Calu3 (cell line): ENCODE measurements around the gene IFIT1B. TPM values are rescaled to one million over a fixed set of nuclear protein-coding genes. Genes with fewer than 3 reads are reported as not detected.

Source experiments
- BruUV-seq: library from RNA; stranded (reverse); fragments of 400-500 nt; replicated peaks from 2 replicates; lab custom pipeline; 2021; lab: Mats Ljungman, UMichigan
- CTCF ChIA-PET: fragments of 300-600 bp; sonication (Branson Sonifier 250); formaldehyde crosslinking; loops from one replicate; lab custom pipeline; 2022; ENCODE audit warnings: antibody characterized with exemption; lab: Charles Lee
- DNase-seq: peaks from one replicate; pipeline ENCODE4 v3.0.0; 2022
- H3K27ac Mint-ChIP-seq: one replicate; pipeline ENCODE4 v1.8.0; 2022; ENCODE audit warnings: mixed read lengths; ENCODE audit not compliant: unreplicated experiment
- H3K27me3 Mint-ChIP-seq: one replicate; pipeline ENCODE4 v1.8.0; 2022; ENCODE audit warnings: mixed read lengths; ENCODE audit not compliant: unreplicated experiment
- H3K36me3 Mint-ChIP-seq: one replicate; pipeline ENCODE4 v1.8.0; 2022; ENCODE audit warnings: mild to moderate bottlenecking, moderate library complexity, mixed read lengths; ENCODE audit not compliant: insufficient read depth, unreplicated experiment
- H3K4me1 Mint-ChIP-seq: one replicate; pipeline ENCODE4 v1.8.0; 2022; ENCODE audit warnings: mild to moderate bottlenecking, low read depth, mixed read lengths; ENCODE audit not compliant: unreplicated experiment
- H3K4me3 Mint-ChIP-seq: one replicate; pipeline ENCODE4 v1.8.0; 2022; ENCODE audit warnings: mild to moderate bottlenecking, low read depth, moderate library complexity, mixed read lengths; ENCODE audit not compliant: unreplicated experiment
- H3K9me3 Mint-ChIP-seq: one replicate; pipeline ENCODE4 v1.8.0; 2022; ENCODE audit warnings: low read depth, mixed read lengths; ENCODE audit not compliant: unreplicated experiment
- intact Hi-C: fragments of 100-400 bp; cut with micrococcal nuclease; formaldehyde crosslinking; loops from one replicate; pipeline ENCODE4 v1.10.0; 2022; ENCODE audit not compliant: unreplicated experiment
- total RNA-seq: library from RNA; stranded (reverse); gene quantifications from 2 replicates; pipeline ENCODE4 v1.2.3, GENCODE V29; 2022
- TF ChIP-seq, protein P1 (sequence below): fragments of 200-600 bp; IDR thresholded peaks from one replicate; pipeline ENCODE4 v1.8.0; 2022; ENCODE audit warnings: antibody characterized with exemption; ENCODE audit not compliant: unreplicated experiment

IFIT1B gene
- total RNA-seq, 1 experiment from 2014 or later, result not detected

DNA sequence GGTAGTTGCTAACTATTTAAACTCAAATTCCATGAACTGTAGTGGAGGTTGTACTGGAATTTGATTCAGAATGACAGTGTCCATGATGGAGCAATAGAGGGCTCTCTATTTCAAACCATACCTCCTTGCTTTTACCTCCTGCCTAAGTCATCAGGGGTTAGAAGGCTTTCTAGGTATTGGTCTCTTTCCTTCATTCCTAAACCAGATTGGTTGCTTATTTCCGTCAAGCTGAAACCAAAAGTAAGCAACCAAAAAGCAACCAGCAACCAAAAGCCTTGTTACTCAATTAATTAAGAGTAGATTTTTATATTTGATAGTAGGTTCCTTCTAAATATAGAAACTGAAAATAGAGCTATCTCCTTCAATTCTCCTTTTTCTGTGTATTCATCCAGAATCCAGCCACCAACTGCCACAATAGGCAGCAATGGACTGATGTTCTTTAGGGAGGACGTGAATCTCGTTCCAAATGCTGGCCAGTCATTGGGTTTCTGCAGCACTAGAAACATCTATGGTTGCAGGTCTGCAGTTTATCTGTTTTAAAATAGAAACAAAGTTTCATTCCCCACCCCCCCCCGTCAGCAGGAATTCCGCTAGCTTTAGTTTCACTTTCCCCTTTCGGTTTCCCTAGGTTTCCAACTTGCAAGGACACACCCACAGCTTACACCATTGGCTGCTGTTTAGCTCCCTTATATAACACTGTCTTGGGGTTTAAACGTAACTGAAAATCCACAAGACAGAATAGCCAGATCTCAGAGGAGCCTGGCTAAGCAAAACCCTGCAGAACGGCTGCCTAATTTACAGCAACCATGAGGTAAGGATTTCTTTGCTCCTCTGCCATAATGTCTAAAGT is 14.3 kb downstream of the IFIT1B start, which contains the start of gene IFIT1:
Gene IFIT1, plus strand, starts transcription at position 717 of the 850 bp plus-strand sequence. Its CDS starts 90 bp downstream, at position 807.
- Mint-ChIP-seq H3K27me3 (no peaks in the 10 kb centered on the region), H3K4me3 (peak within 1 kb of the TSS; percentile 70), H3K36me3 (peaks cover 15% of the 10 kb centered on the region), H3K27ac (peak within 1 kb of the TSS; percentile 47), H3K4me1 (no peaks in the 10 kb centered on the region), H3K9me3 (no peaks in the 10 kb centered on the region)
- intact Hi-C loops, result no loop called here
- TF ChIP-seq, protein P1, sequence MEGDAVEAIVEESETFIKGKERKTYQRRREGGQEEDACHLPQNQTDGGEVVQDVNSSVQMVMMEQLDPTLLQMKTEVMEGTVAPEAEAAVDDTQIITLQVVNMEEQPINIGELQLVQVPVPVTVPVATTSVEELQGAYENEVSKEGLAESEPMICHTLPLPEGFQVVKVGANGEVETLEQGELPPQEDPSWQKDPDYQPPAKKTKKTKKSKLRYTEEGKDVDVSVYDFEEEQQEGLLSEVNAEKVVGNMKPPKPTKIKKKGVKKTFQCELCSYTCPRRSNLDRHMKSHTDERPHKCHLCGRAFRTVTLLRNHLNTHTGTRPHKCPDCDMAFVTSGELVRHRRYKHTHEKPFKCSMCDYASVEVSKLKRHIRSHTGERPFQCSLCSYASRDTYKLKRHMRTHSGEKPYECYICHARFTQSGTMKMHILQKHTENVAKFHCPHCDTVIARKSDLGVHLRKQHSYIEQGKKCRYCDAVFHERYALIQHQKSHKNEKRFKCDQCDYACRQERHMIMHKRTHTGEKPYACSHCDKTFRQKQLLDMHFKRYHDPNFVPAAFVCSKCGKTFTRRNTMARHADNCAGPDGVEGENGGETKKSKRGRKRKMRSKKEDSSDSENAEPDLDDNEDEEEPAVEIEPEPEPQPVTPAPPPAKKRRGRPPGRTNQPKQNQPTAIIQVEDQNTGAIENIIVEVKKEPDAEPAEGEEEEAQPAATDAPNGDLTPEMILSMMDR, result no peak
- BruUV-seq, result no TSS peak
- DNase-seq, result peak; percentile 34
- CTCF ChIA-PET, result interaction anchor here (0.6 to 0.9 kb wide), 6 partner anchors 12 to 400 kb away, joined by 3 to 6 read pairs (median 4); partner anchors contain the start of gene IFIT5

- CTCF ChIA-PET, result no interaction called here
- BruUV-seq, result TSS peak; percentile 68
- intact Hi-C loops, result no loop called here
- TF ChIP-seq, protein P1, result no peak
- Mint-ChIP-seq H3K4me3 (peak overlapping the region; percentile 70), H3K4me1 (no peaks in the 10 kb centered on the region), H3K9me3 (no peaks in the 10 kb centered on the region), H3K27ac (no peak overlapping the region), H3K27me3 (no peaks in the 10 kb centered on the region), H3K36me3 (peaks cover 15% of the 10 kb centered on the region)
- DNase-seq, result no peak
Measured at GRCh38 chr10:89392974-89393373, 15.1 kb downstream of the IFIT1B start.

GRCh38 chr10:89393898-89394297 is 16.0 kb downstream of the IFIT1B start:
- no TSS peak for BruUV-seq
- Mint-ChIP-seq H3K27me3 (no peaks in the 10 kb centered on the region), H3K36me3 (peaks cover 15% of the 10 kb centered on the region), H3K27ac (no peak overlapping the region), H3K4me1 (no peaks in the 10 kb centered on the region), H3K4me3 (no peak overlapping the region), H3K9me3 (no peaks in the 10 kb centered on the region)
- CTCF ChIA-PET, result no interaction called here
- no peak for DNase-seq
- intact Hi-C loops, result no loop called here
- TF ChIP-seq, protein P1, result no peak

DNA sequence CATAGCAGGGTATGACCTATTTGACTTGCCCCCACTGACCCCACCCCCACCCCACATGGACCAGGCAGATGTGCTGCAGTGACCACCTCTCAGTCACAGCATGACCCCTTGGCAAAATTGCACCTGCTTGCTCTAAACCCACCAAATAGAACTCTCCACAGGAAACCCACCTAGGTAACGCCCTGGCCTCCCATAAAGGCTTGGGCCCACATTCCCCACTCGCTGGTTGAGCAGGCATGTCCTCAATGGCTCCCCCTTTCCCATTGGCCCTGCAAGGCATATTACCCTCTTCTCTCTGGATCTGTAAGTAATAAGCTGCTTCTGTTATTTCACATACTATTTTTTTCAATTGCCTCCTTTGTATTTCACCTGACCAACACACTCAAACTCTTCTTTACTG is 17.3 kb downstream of the IFIT1B start:
- no peaks in the 10 kb centered on the region for H3K27me3 Mint-ChIP-seq
- DNase-seq, result no peak
- H3K27ac Mint-ChIP-seq, result no peak overlapping the region
- TF ChIP-seq, protein P1, result no peak
- no TSS peak for BruUV-seq
- no peaks in the 10 kb centered on the region for H3K4me1 Mint-ChIP-seq
- H3K4me3 Mint-ChIP-seq, result peak overlapping the region; percentile 25
- no peaks in the 10 kb centered on the region for H3K9me3 Mint-ChIP-seq
- intact Hi-C loops, result no loop called here
- CTCF ChIA-PET, result no interaction called here
- peaks cover 15% of the 10 kb centered on the region for H3K36me3 Mint-ChIP-seq
